BJ (cell line): ENCODE measurements around the gene FAM89B. TPM values are rescaled to one million over a fixed set of nuclear protein-coding genes. Genes with fewer than 3 reads are reported as not detected.

Experiments used
- CTCF ChIA-PET: fragments of 350-600 bp; formaldehyde crosslinking; extraction: SDS; loops from one replicate; lab custom pipeline; 2021; ENCODE audit warnings: antibody characterized with exemption, inconsistent platforms; lab: Yijun Ruan, JAX
- POLR2A ChIA-PET: fragments of 300-600 bp; sonication (Branson Sonifier 250); formaldehyde crosslinking; extraction: SDS; loops from one replicate; lab custom pipeline; 2021; ENCODE audit warnings: antibody characterized with exemption; lab: Charles Lee
- DNase-seq: peaks from one replicate; pipeline ENCODE4 v3.0.0-alpha.2; 2011; ENCODE audit warnings: low read depth
- H3K27me3 ChIP-seq: 2 replicates; pipeline ENCODE4 v1.6.0; 2011; ENCODE audit warnings: low read length; ENCODE audit not compliant: control insufficient read depth, insufficient read depth
- H3K36me3 ChIP-seq: 2 replicates; pipeline ENCODE4 v1.5.1; 2011; ENCODE audit warnings: low read length; ENCODE audit not compliant: control insufficient read depth, insufficient read depth
- H3K4me3 ChIP-seq: 2 replicates; pipeline ENCODE4 v1.5.1; 2011; ENCODE audit warnings: low read depth, mild to moderate bottlenecking, control low read depth, low read length
- CTCF ChIP-seq: IDR thresholded peaks from 2 replicates; pipeline ENCODE4 v1.5.1; 2011; ENCODE audit warnings: low read depth, mild to moderate bottlenecking, control low read depth, inconsistent platforms, low read length, moderate library complexity; ENCODE audit not compliant: insufficient read depth
- polyA plus RNA-seq: library from polyadenylated mRNA; depleted of rRNA; stranded (reverse); fragments of >200 nt; gene quantifications from 2 replicates; pipeline ENCODE4 v1.2.3, GENCODE V29; 2011

FAM89B gene
- polyA plus RNA-seq, 1 experiment: 56.9 TPM

- H3K36me3 ChIP-seq: peaks cover 6% of the 10 kb centered on the region; the same call in 1 of the 2 replicates
- H3K4me3 ChIP-seq: peak overlapping the region; percentile 63
- H3K27me3 ChIP-seq: no peaks in the 10 kb centered on the region
- ChIA-PET CTCF (interaction anchor here (0.7 to 5.6 kb wide), 11 partner anchors 9 to 81 kb away, joined by 3 to 83 read pairs (median 6); partner anchors contain the start of gene PCNX3), POLR2A (no interaction called here)
- TF ChIP-seq CTCF: no peak
- no peak for DNase-seq
Measured at GRCh38 chr11:65573391-65574079, 1.2 kb downstream of the FAM89B start.

DNA sequence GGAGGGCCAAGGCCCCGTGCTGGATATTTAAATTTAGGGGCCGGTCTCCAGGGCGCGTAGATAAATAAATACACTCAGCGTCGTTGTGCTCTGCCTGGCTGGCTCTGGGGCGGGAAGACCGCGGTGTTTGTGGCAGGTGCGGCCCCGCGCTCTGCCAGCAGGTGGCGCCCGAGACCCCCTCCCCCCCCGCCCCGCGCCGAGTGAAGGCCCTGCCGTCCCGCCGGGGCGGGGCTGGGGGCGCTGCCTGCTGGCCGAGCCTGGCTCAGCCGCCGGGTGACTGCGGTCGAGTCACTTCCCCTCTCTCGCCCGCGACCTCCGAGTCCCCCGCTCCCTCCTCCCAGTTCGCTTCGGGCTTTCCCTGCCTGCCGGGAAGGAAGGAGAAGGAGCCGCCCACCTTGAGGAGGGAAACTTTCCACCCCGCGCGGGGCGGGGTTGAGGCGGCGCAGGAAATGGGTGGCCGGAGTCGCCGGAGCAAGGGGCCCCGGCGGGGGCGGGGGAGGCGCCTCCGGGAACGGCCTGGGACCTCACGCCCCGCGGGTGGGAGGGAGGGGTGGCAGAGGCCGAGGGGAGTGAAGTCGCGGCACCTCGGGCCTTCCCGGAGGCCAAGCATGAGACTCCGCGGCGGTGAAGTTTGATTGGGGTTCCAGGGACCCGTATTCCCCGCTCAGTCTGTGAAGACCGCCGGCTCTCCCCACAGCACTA lies 1.9 kb downstream of the FAM89B start:
- Histone ChIP-seq H3K27me3 (no peaks in the 10 kb centered on the region), H3K4me3 (peak overlapping the region; percentile 74), H3K36me3 (peaks cover 8% of the 10 kb centered on the region)
- POLR2A ChIA-PET: no interaction called here
- CTCF ChIA-PET: interaction anchor here (0.9 to 5.6 kb wide), 9 partner anchors 8 to 243 kb away, joined by 3 to 83 read pairs (median 11); partner anchors contain the start of genes KCNK7 and PCNX3
- peak; percentile 70 for TF ChIP-seq CTCF
- peak; percentile 77 for DNase-seq

GRCh38 chr11:65574811-65575567 lies 2.7 kb downstream of the FAM89B start:
- no peaks in the 10 kb centered on the region for H3K27me3 ChIP-seq
- no peak for DNase-seq
- no peak for TF ChIP-seq CTCF
- peak overlapping the region; percentile 74 for H3K4me3 ChIP-seq
- ChIA-PET CTCF (interaction anchor here (0.8 to 3.9 kb wide), 6 partner anchors 10 to 242 kb away, joined by 3 to 25 read pairs (median 5); partner anchors contain the start of gene KCNK7), POLR2A (no interaction called here)
- peaks cover 14% of the 10 kb centered on the region for H3K36me3 ChIP-seq

DNA sequence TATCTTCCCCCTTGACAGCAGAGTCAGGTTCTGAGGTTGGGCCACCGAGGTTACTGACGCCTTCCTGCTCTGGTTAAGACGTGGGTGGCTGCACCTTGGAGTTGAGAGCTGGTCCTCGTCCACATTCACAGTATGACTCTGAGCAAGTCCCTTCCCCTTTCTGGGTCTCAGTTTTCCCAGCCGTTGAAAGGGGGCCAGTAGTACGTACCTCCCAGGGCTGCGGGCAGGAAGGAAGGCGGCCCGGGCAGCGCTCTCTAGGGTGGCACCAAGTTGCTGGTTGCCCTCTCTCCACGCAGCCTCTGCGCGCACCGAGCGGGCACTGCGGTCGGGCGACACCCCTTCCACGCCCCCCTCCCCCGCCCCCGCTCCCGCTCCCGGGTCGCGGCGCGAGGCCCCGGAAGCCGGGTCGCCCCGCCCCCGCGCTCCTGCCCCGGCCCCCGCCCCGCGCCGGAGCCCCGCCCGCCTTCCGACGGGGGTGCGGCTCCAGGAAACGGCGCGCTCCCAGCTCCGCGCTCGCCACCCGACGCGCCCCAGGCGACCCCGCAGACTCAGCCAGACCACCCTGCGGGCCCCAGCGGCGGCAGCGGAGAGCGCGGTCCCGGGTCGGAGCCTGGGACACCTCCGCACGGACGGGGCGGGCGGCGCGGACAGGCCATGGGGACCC lies 3.4 kb downstream of the FAM89B start, which contains the start of gene EHBP1L1:
EHBP1L1 (plus strand) TSS at position 486 of the 664 bp plus-strand sequence. CDS start 250 bp downstream, outside the sequence.
- Histone ChIP-seq H3K4me3 (peak within 1 kb of the TSS; percentile 74), H3K27me3 (no peaks in the 10 kb centered on the region), H3K36me3 (peaks cover 20% of the 10 kb centered on the region)
- ChIA-PET CTCF (interaction anchor here (0.6 to 3.9 kb wide), 9 partner anchors 10 to 242 kb away, joined by 3 to 25 read pairs (median 5); partner anchors contain the start of gene KCNK7), POLR2A (interaction anchor here (0.6 kb wide), 1 partner anchor 20 kb away, joined by 3 read pairs; no protein-coding TSS in a partner anchor)
- no peak for DNase-seq
- no peak for TF ChIP-seq CTCF
